Endodermal cell (in vitro differentiated cells): ENCODE data around the gene EEPD1. TPM values are rescaled to one million over a fixed set of nuclear protein-coding genes. Genes with fewer than 3 reads are reported as not detected.

Experiments used
- DNase-seq: peaks from one replicate; pipeline ENCODE4 v3.0.0-alpha.2; 2017
- H3K27ac ChIP-seq: 2 replicates; pipeline ENCODE4 v1.5.1; 2013; ENCODE audit warnings: mild to moderate bottlenecking, low read depth, low read length, moderate library complexity
- H3K27me3 ChIP-seq: 2 replicates; pipeline ENCODE4 v1.6.1; 2013; ENCODE audit warnings: mild to moderate bottlenecking, low read length, moderate library complexity; ENCODE audit not compliant: insufficient read depth, control insufficient read depth, poor library complexity, severe bottlenecking
- H3K36me3 ChIP-seq: 2 replicates; pipeline ENCODE4 v1.7.0; 2013; ENCODE audit warnings: mild to moderate bottlenecking, low read length, moderate library complexity; ENCODE audit not compliant: control insufficient read depth, insufficient read depth
- H3K4me1 ChIP-seq: one replicate; pipeline ENCODE4 v1.7.0; 2013; ENCODE audit warnings: low read length; ENCODE audit not compliant: control insufficient read depth, insufficient read depth
- H3K4me3 ChIP-seq: 2 replicates; pipeline ENCODE4 v1.5.1; 2013; ENCODE audit warnings: mild to moderate bottlenecking, low read length, moderate library complexity
- H3K9ac ChIP-seq: 2 replicates; pipeline ENCODE4 v1.6.1; 2013; ENCODE audit warnings: mild to moderate bottlenecking, low read length, moderate library complexity; ENCODE audit not compliant: poor library complexity, severe bottlenecking; ENCODE audit errors: extremely low read depth
- H3K9me3 ChIP-seq: 2 replicates; pipeline ENCODE4 v1.6.1; 2013; ENCODE audit warnings: mild to moderate bottlenecking, low read length, moderate library complexity; ENCODE audit not compliant: control insufficient read depth
- H3K27ac Mint-ChIP-seq: 2 replicates; pipeline ENCODE4 v1.8.0; 2020; ENCODE audit warnings: mixed read lengths
- H3K27me3 Mint-ChIP-seq: 2 replicates; pipeline ENCODE4 v1.8.0; 2021; ENCODE audit warnings: mild to moderate bottlenecking, mixed read lengths; ENCODE audit not compliant: insufficient read depth
- H3K36me3 Mint-ChIP-seq: 2 replicates; pipeline ENCODE4 v1.8.0; 2020; ENCODE audit warnings: low read depth, mixed read lengths
- H3K4me1 Mint-ChIP-seq: 2 replicates; pipeline ENCODE4 v1.8.0; 2020; ENCODE audit warnings: mixed read lengths
- H3K4me3 Mint-ChIP-seq: 2 replicates; pipeline ENCODE4 v1.8.0; 2020; ENCODE audit warnings: mild to moderate bottlenecking, moderate library complexity, mixed read lengths
- H3K9me3 Mint-ChIP-seq: 2 replicates; pipeline ENCODE4 v1.8.0; 2020; ENCODE audit warnings: mild to moderate bottlenecking, mixed read lengths
- WGBS, 2 experiments: methylation state at CpG; one replicate each; pipeline versions ENCODE4 v1.1.5 to v1.1.7; 2013; ENCODE audit warnings: missing lambda C conversion rate in 2 of 2, mixed read lengths in 1 of 2; ENCODE audit not compliant: insufficient coverage in 1 of 2, insufficient read length in 1 of 2; 5-methylcytosine and 5-hydroxymethylcytosine counted together
- total RNA-seq, 2 donors: library from RNA; stranded (reverse); fragmentation: NEBNext Ultra II Directional in 1 of 2; extraction: Animal tissue kit (Norgen Biotek cat#: 25700) in 1 of 2; gene quantifications; 2 replicates in 1 of 2; 3 replicates in 1 of 2; pipeline ENCODE4 v1.2.1, GENCODE V29; 2021
- TF ChIP-seq, protein P1 (sequence below): fragments of 200-600 bp; sonication (generic); conservative IDR thresholded peaks from 2 replicates; pipeline ENCODE4 v1.5.0; 2021; ENCODE audit warnings: antibody characterized with exemption, mild to moderate bottlenecking

Gene EEPD1
- total RNA-seq, 2 donors from 2014 or later: 9.7 to 11.4 TPM

DNA sequence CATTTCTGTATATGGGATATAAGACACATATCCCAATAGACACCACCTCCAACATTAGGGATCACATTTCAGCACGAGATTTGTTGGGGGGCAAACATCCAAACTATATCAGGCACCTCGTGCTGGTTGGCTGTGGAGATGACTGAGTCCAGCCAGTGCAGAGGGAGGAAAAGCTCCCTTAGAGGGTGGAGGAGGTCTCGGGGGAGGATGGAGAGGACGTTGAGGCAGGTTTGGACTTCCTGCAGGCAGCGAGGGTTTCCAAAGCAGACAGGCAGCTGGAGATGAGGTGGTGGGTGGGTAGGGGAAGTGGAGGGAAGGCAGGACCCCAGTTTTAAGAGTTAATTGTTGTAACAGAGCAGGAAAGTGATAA lies 56.7 kb downstream of the EEPD1 start:
- Histone ChIP-seq H3K36me3 (no peaks in the 10 kb centered on the region), H3K4me3 (no peak overlapping the region), H3K9ac (no peak overlapping the region), H3K4me1 (peaks cover 8% of the 10 kb centered on the region), H3K9me3 (no peaks in the 10 kb centered on the region), H3K27me3 (no peaks in the 10 kb centered on the region), H3K27ac (no peak overlapping the region)
- 53 to 66% methylated on average over 4 to 5 of the region's 5 CpGs for WGBS, 2 experiments
- TF ChIP-seq, protein P1, sequence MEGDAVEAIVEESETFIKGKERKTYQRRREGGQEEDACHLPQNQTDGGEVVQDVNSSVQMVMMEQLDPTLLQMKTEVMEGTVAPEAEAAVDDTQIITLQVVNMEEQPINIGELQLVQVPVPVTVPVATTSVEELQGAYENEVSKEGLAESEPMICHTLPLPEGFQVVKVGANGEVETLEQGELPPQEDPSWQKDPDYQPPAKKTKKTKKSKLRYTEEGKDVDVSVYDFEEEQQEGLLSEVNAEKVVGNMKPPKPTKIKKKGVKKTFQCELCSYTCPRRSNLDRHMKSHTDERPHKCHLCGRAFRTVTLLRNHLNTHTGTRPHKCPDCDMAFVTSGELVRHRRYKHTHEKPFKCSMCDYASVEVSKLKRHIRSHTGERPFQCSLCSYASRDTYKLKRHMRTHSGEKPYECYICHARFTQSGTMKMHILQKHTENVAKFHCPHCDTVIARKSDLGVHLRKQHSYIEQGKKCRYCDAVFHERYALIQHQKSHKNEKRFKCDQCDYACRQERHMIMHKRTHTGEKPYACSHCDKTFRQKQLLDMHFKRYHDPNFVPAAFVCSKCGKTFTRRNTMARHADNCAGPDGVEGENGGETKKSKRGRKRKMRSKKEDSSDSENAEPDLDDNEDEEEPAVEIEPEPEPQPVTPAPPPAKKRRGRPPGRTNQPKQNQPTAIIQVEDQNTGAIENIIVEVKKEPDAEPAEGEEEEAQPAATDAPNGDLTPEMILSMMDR: no peak
- no peaks in the 10 kb centered on the region for H3K9me3 Mint-ChIP-seq
- peak overlapping the region; percentile 4 for H3K27ac Mint-ChIP-seq
- peaks cover 41% of the 10 kb centered on the region for H3K4me1 Mint-ChIP-seq
- H3K36me3 Mint-ChIP-seq: peaks cover 2% of the 10 kb centered on the region
- DNase-seq: peak; percentile 20
- peaks cover 4% of the 10 kb centered on the region for H3K27me3 Mint-ChIP-seq
- H3K4me3 Mint-ChIP-seq: no peak overlapping the region

DNA sequence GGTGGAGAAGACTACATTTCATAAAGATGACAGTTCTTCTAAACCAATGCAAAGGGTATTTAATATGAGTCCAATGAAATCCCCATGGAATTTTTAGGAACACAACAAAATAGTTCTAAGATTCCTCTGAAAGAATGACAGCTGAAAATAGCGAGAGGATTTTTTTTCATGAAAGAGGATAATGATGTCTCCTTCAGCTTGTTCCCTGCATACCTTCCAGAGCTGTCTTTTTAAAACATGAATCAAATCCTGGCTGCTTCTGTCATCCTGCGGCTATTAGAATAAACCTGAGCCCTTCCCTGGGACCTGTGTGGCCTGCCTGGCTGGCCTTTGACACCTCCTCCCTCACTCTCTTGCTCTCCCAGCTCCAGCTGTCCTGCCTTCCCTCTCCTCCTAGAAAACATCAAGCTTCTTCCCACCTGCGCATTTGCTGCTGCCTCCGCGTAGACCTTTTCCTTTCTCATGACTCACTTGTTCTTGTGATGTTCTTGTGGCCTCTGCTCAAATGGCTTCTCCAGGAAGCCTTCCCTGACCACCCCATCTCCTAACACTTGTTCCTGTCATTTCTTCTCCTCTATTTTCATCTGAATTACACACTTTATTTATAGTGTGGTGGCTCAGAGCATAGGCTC lies 57.4 kb downstream of the EEPD1 start:
- Mint-ChIP-seq H3K4me3 (no peak overlapping the region), H3K27me3 (peaks cover 4% of the 10 kb centered on the region), H3K36me3 (peaks cover 2% of the 10 kb centered on the region), H3K27ac (no peak overlapping the region), H3K9me3 (no peaks in the 10 kb centered on the region), H3K4me1 (peaks cover 39% of the 10 kb centered on the region)
- Histone ChIP-seq H3K4me1 (peaks cover 5% of the 10 kb centered on the region), H3K27me3 (no peaks in the 10 kb centered on the region), H3K9me3 (no peaks in the 10 kb centered on the region), H3K4me3 (no peak overlapping the region), H3K9ac (no peak overlapping the region), H3K27ac (no peak overlapping the region), H3K36me3 (no peaks in the 10 kb centered on the region)
- WGBS, 2 experiments: 80 to 88% methylated on average over 2 to 5 of the region's 5 CpGs
- TF ChIP-seq, protein P1: no peak
- peak; percentile 60 for DNase-seq

DNA sequence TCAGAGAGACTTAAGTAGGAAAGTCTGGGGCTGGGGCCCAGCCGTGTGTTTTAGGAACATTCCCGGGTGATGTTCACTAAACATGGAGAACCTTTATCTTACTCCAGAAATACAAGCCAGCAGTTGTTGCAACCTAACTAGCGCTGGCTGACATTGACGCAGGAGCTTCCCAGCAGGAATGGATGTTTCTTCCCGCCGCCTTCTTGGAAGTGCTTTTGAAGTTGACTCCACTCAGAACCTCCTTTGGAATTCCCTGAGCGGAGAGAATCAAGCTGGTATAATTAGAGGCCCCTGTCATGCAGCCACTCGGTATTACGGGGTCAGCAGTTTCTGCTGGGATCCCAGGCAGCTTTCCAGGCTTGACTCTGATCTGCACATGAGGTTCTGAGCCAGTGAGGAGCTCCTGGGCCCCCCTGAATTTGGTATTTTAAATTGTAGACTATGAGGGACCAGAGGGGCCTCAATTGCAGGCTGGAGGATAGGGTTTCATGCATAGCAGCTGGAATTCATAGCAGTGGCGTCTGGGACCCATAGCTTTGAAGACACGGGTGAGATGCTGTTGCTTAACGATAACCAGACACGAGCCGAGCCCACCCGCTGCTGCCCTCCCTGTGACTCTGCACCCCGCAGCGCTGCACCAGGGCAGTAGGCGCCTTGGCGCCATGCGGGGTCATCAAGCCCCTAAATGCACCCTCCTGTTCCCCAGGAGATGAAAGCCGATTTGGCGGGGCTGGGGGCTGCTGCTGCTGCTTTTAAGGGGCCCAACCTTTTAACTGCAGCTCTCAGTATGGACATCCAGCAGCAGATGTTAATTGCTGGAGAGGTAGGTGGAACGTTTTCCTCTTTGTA lies 61.8 kb downstream of the EEPD1 start:
- DNase-seq: peak; percentile 44
- Histone ChIP-seq H3K9ac (no peak overlapping the region), H3K4me3 (no peak overlapping the region), H3K27ac (peak overlapping the region; percentile 41), H3K36me3 (no peaks in the 10 kb centered on the region), H3K4me1 (peaks cover 7% of the 10 kb centered on the region), H3K9me3 (no peaks in the 10 kb centered on the region), H3K27me3 (no peaks in the 10 kb centered on the region)
- TF ChIP-seq, protein P1: no peak
- Mint-ChIP-seq H3K36me3 (peaks cover 2% of the 10 kb centered on the region), H3K4me1 (peaks cover 38% of the 10 kb centered on the region), H3K4me3 (no peak overlapping the region), H3K9me3 (no peaks in the 10 kb centered on the region), H3K27me3 (peaks cover 4% of the 10 kb centered on the region), H3K27ac (no peak overlapping the region)
- 53 to 67% methylated on average over 21 to 23 of the region's 23 CpGs for WGBS, 2 experiments
